Nephron progenitor cell (in vitro differentiated cells): ENCODE results near the gene CLDN19.

Experiments
- DNase-seq: peaks from one replicate; pipeline ENCODE4 v3.0.0; 2021
- H3K27ac Mint-ChIP-seq: 2 replicates; pipeline ENCODE4 v1.8.0; 2021; ENCODE audit warnings: mild to moderate bottlenecking, moderate library complexity, mixed read lengths
- H3K27me3 Mint-ChIP-seq: 2 replicates; pipeline ENCODE4 v1.8.0; 2021; ENCODE audit warnings: mild to moderate bottlenecking, low read depth, mixed read lengths; ENCODE audit not compliant: poor library complexity
- H3K36me3 Mint-ChIP-seq: 2 replicates; pipeline ENCODE4 v1.8.0; 2021; ENCODE audit warnings: low read depth, mixed read lengths
- H3K4me1 Mint-ChIP-seq: 2 replicates; pipeline ENCODE4 v1.8.0; 2021; ENCODE audit warnings: mixed read lengths
- H3K4me3 Mint-ChIP-seq: 2 replicates; pipeline ENCODE4 v1.8.0; 2021; ENCODE audit warnings: mild to moderate bottlenecking, moderate library complexity, mixed read lengths
- H3K9me3 Mint-ChIP-seq: 2 replicates; pipeline ENCODE4 v1.8.0; 2021; ENCODE audit warnings: mild to moderate bottlenecking, moderate library complexity, mixed read lengths
- CTCF ChIP-seq: fragments of 200-600 bp; sonication (generic); IDR thresholded peaks from 2 replicates; pipeline ENCODE4 v1.5.0; 2021; ENCODE audit warnings: antibody characterized with exemption

Gene CLDN19

GRCh38 chr1:42744148-42744413 is 4.0 kb upstream of the CLDN19 start:
- Mint-ChIP-seq H3K27ac (no peak overlapping the region), H3K4me3 (no peak overlapping the region), H3K27me3 (no peaks in the 10 kb centered on the region), H3K36me3 (peaks cover 20% of the 10 kb centered on the region), H3K4me1 (peaks cover 42% of the 10 kb centered on the region), H3K9me3 (no peaks in the 10 kb centered on the region)
- TF ChIP-seq CTCF, result no peak
- DNase-seq, result no peak

- Mint-ChIP-seq H3K36me3 (peaks cover 15% of the 10 kb centered on the region), H3K27ac (peak overlapping the region; percentile 62), H3K4me3 (no peak overlapping the region), H3K9me3 (no peaks in the 10 kb centered on the region), H3K4me1 (peaks cover 42% of the 10 kb centered on the region), H3K27me3 (no peaks in the 10 kb centered on the region)
- TF ChIP-seq CTCF, result no peak
- DNase-seq, result no peak
These were observed 3.5 kb upstream of the CLDN19 start for GRCh38 chr1:42743317-42744147.

GRCh38 chr1:42742617-42743316 is 2.7 kb upstream of the CLDN19 start:
- no peaks in the 10 kb centered on the region for H3K27me3 Mint-ChIP-seq
- H3K4me3 Mint-ChIP-seq, result no peak overlapping the region
- H3K4me1 Mint-ChIP-seq, result peaks cover 42% of the 10 kb centered on the region
- no peaks in the 10 kb centered on the region for H3K9me3 Mint-ChIP-seq
- DNase-seq, result no peak
- peak overlapping the region; percentile 8 for H3K27ac Mint-ChIP-seq
- peaks cover 11% of the 10 kb centered on the region for H3K36me3 Mint-ChIP-seq
- TF ChIP-seq CTCF, result no peak

- Mint-ChIP-seq H3K9me3 (no peaks in the 10 kb centered on the region), H3K4me1 (peaks cover 45% of the 10 kb centered on the region), H3K27ac (peak overlapping the region; percentile 2), H3K36me3 (peaks cover 11% of the 10 kb centered on the region), H3K27me3 (no peaks in the 10 kb centered on the region), H3K4me3 (no peak overlapping the region)
- no peak for DNase-seq
- no peak for TF ChIP-seq CTCF
These were observed 2.1 kb upstream of the CLDN19 start for GRCh38 chr1:42742141-42742540.

- peaks cover 11% of the 10 kb centered on the region for H3K36me3 Mint-ChIP-seq
- no peak overlapping the region for H3K27ac Mint-ChIP-seq
- DNase-seq, result no peak
These were observed 1.7 kb upstream of the CLDN19 start for GRCh38 chr1:42741706-42742105.

More at GRCh38 chr1:42741706-42742105, 1.7 kb upstream of the CLDN19 start:
- TF ChIP-seq CTCF, result no peak
- Mint-ChIP-seq H3K4me1 (peaks cover 50% of the 10 kb centered on the region), H3K27me3 (no peaks in the 10 kb centered on the region), H3K9me3 (no peaks in the 10 kb centered on the region), H3K4me3 (no peak overlapping the region)
